ENCODE results near the gene LY9. TPM values are rescaled to one million over a fixed set of nuclear protein-coding genes. Genes with fewer than 3 reads are reported as not detected.
"Not testable (repeated sequence)": the region's sequence is repeated elsewhere in the genome, so short reads cannot be mapped to it uniquely, and the experiment has no call there.

The LY9 gene
- total RNA-seq, 1 donor from 2014 or later: not detected

GRCh38 chr1:160866001-160866694, 70.2 kb downstream of the LY9 start:
- Mint-ChIP-seq H3K4me1 (peaks cover 18% of the 10 kb centered on the region), H3K27me3 (ENCODE audit: low read depth) (peaks cover 9% of the 10 kb centered on the region), H3K9me3 (no peaks in the 10 kb centered on the region), H3K27ac (no peak overlapping the region), H3K4me3 (no peak overlapping the region), H3K36me3 (no peaks in the 10 kb centered on the region)
- TF ChIP-seq CTCF (IDR thresholded peaks at IDR 0.05; ENCODE audit: unreplicated experiment): no peak
- DNase-seq (ENCODE audit: low spot score in 2 of 2, unreplicated experiment in 2 of 2): no peak

- peak overlapping the region; percentile 7 for H3K27ac Mint-ChIP-seq
- H3K9me3 Mint-ChIP-seq: no peaks in the 10 kb centered on the region
- no peak overlapping the region for H3K4me3 Mint-ChIP-seq
- H3K36me3 Mint-ChIP-seq: no peaks in the 10 kb centered on the region
- peaks cover 13% of the 10 kb centered on the region for H3K27me3 Mint-ChIP-seq (ENCODE audit: low read depth)
- H3K4me1 Mint-ChIP-seq: peaks cover 18% of the 10 kb centered on the region
- DNase-seq (ENCODE audit: low spot score in 2 of 2, unreplicated experiment in 2 of 2): no peak
- TF ChIP-seq CTCF (IDR thresholded peaks at IDR 0.05; ENCODE audit: unreplicated experiment): no peak
Measured at GRCh38 chr1:160866695-160867260, 70.8 kb downstream of the LY9 start.

GRCh38 chr1:160867651-160868050, 71.7 kb downstream of the LY9 start:
- Mint-ChIP-seq H3K27me3 (ENCODE audit: low read depth) (peaks cover 11% of the 10 kb centered on the region), H3K4me1 (peaks cover 11% of the 10 kb centered on the region)
- H3K9me3 Mint-ChIP-seq; H3K36me3 Mint-ChIP-seq; H3K4me3 Mint-ChIP-seq; H3K27ac Mint-ChIP-seq; DNase-seq (ENCODE audit: low spot score in 2 of 2, unreplicated experiment in 2 of 2): not testable (repeated sequence)

- peaks cover 1% of the 10 kb centered on the region for H3K9me3 Mint-ChIP-seq
- peaks cover 10% of the 10 kb centered on the region for H3K27me3 Mint-ChIP-seq (ENCODE audit: low read depth)
- DNase-seq (ENCODE audit: low spot score in 2 of 2, unreplicated experiment in 2 of 2): no peak
- no peak overlapping the region for H3K4me3 Mint-ChIP-seq
- TF ChIP-seq CTCF (IDR thresholded peaks at IDR 0.05; ENCODE audit: unreplicated experiment): no peak
- no peak overlapping the region for H3K27ac Mint-ChIP-seq
- peaks cover 11% of the 10 kb centered on the region for H3K4me1 Mint-ChIP-seq
- no peaks in the 10 kb centered on the region for H3K36me3 Mint-ChIP-seq
Measured at GRCh38 chr1:160868141-160868540, 72.2 kb downstream of the LY9 start.

- peaks cover 4% of the 10 kb centered on the region for H3K9me3 Mint-ChIP-seq
- no peak overlapping the region for H3K27ac Mint-ChIP-seq
- no peaks in the 10 kb centered on the region for H3K36me3 Mint-ChIP-seq
- no peak for TF ChIP-seq CTCF (IDR thresholded peaks at IDR 0.05; ENCODE audit: unreplicated experiment)
- no peak overlapping the region for H3K4me3 Mint-ChIP-seq
- no peaks in the 10 kb centered on the region for H3K4me1 Mint-ChIP-seq
- H3K27me3 Mint-ChIP-seq (ENCODE audit: low read depth): peaks cover 17% of the 10 kb centered on the region
- DNase-seq (ENCODE audit: low spot score in 2 of 2, unreplicated experiment in 2 of 2): no peak
Measured at GRCh38 chr1:160874935-160875334, 79.0 kb downstream of the LY9 start.

- not testable (repeated sequence) for H3K27ac Mint-ChIP-seq; H3K4me1 Mint-ChIP-seq; H3K9me3 Mint-ChIP-seq; DNase-seq (ENCODE audit: low spot score in 2 of 2, unreplicated experiment in 2 of 2); H3K36me3 Mint-ChIP-seq; H3K4me3 Mint-ChIP-seq
- H3K27me3 Mint-ChIP-seq (ENCODE audit: low read depth): peaks cover 15% of the 10 kb centered on the region
Measured at GRCh38 chr1:160875591-160875990, 79.6 kb downstream of the LY9 start.
